T-helper 2 cell treated with Interferon-gamma antibody and Interleukin-4, amounts not matched to agents 5 μg/mL and 100 μg/mL, for 36 hours (primary cell): ENCODE results near the gene GMPPB.
A peak's percentile ranks its signal among the peaks of the same experiment; 100 is the strongest.

Source experiments
- DNase-seq: peaks from one replicate; pipeline ENCODE4 v3.0.0; 2021; ENCODE audit warnings: low spot score
- H3K27ac Mint-ChIP-seq: one replicate; pipeline ENCODE4 v1.8.0; 2021; ENCODE audit warnings: mild to moderate bottlenecking, mixed read lengths
- H3K27me3 Mint-ChIP-seq: one replicate; pipeline ENCODE4 v1.8.0; 2021; ENCODE audit warnings: low read depth, mixed read lengths
- H3K36me3 Mint-ChIP-seq: one replicate; pipeline ENCODE4 v1.8.0; 2021; ENCODE audit warnings: low read depth, mixed read lengths
- H3K4me1 Mint-ChIP-seq: one replicate; pipeline ENCODE4 v1.8.0; 2021; ENCODE audit warnings: low read depth, mixed read lengths
- H3K4me3 Mint-ChIP-seq: one replicate; pipeline ENCODE4 v1.8.0; 2022; ENCODE audit warnings: mild to moderate bottlenecking, moderate library complexity, mixed read lengths
- H3K9me3 Mint-ChIP-seq: one replicate; pipeline ENCODE4 v1.8.0; 2021; ENCODE audit warnings: mixed read lengths

GMPPB gene

GRCh38 chr3:49722896-49723295 lies 855 bp downstream of the GMPPB start:
- Mint-ChIP-seq H3K4me1 (peaks cover 32% of the 10 kb centered on the region), H3K4me3 (peak overlapping the region; percentile 98), H3K9me3 (no peaks in the 10 kb centered on the region), H3K27ac (peak overlapping the region; percentile 98), H3K36me3 (peaks cover 33% of the 10 kb centered on the region), H3K27me3 (no peaks in the 10 kb centered on the region)
- DNase-seq, result no peak

- DNase-seq, result no peak
- Mint-ChIP-seq H3K36me3 (peaks cover 31% of the 10 kb centered on the region), H3K27me3 (no peaks in the 10 kb centered on the region), H3K4me1 (peaks cover 32% of the 10 kb centered on the region), H3K27ac (peak overlapping the region; percentile 98), H3K4me3 (peak overlapping the region; percentile 98), H3K9me3 (no peaks in the 10 kb centered on the region)
These were observed 1.6 kb downstream of the GMPPB start for GRCh38 chr3:49721896-49722781.

- Mint-ChIP-seq H3K36me3 (peaks cover 31% of the 10 kb centered on the region), H3K27me3 (no peaks in the 10 kb centered on the region), H3K4me3 (peak overlapping the region; percentile 21), H3K4me1 (peaks cover 32% of the 10 kb centered on the region), H3K9me3 (no peaks in the 10 kb centered on the region), H3K27ac (no peak overlapping the region)
- no peak for DNase-seq
These were observed 2.2 kb downstream of the GMPPB start for GRCh38 chr3:49721596-49721895.

- Mint-ChIP-seq H3K27ac (peak overlapping the region; percentile 12), H3K9me3 (no peaks in the 10 kb centered on the region), H3K4me1 (peaks cover 32% of the 10 kb centered on the region), H3K4me3 (no peak overlapping the region), H3K36me3 (peaks cover 31% of the 10 kb centered on the region), H3K27me3 (no peaks in the 10 kb centered on the region)
- no peak for DNase-seq
These were observed 2.7 kb downstream of the GMPPB start for GRCh38 chr3:49720855-49721595.

- H3K27ac Mint-ChIP-seq, result peak within 1 kb of the TSS; percentile 83
- peaks cover 27% of the 10 kb centered on the region for H3K4me1 Mint-ChIP-seq
- DNase-seq, result peak; percentile 91
- H3K4me3 Mint-ChIP-seq, result peak within 1 kb of the TSS; percentile 86
- H3K9me3 Mint-ChIP-seq, result no peaks in the 10 kb centered on the region
- H3K27me3 Mint-ChIP-seq, result no peaks in the 10 kb centered on the region
- H3K36me3 Mint-ChIP-seq, result peaks cover 37% of the 10 kb centered on the region
These were observed 4.4 kb downstream of the GMPPB start, which contains the start of gene AMIGO3 for GRCh38 chr3:49719214-49719884. AMIGO3 (minus strand) TSS chr3:49719684; CDS start chr3:49719465, 219 bp downstream.

- H3K27me3 Mint-ChIP-seq, result no peaks in the 10 kb centered on the region
- H3K4me3 Mint-ChIP-seq, result peak overlapping the region; percentile 86
- H3K27ac Mint-ChIP-seq, result peak overlapping the region; percentile 26
- DNase-seq, result no peak
- peaks cover 24% of the 10 kb centered on the region for H3K4me1 Mint-ChIP-seq
- no peaks in the 10 kb centered on the region for H3K9me3 Mint-ChIP-seq
- H3K36me3 Mint-ChIP-seq, result peaks cover 35% of the 10 kb centered on the region
These were observed 4.9 kb downstream of the GMPPB start for GRCh38 chr3:49718858-49719213.

GRCh38 chr3:49717959-49718857 lies 5.5 kb downstream of the GMPPB start:
- Mint-ChIP-seq H3K27ac (peak overlapping the region; percentile 26), H3K9me3 (no peaks in the 10 kb centered on the region), H3K4me3 (peak overlapping the region; percentile 86), H3K36me3 (peaks cover 34% of the 10 kb centered on the region), H3K27me3 (no peaks in the 10 kb centered on the region), H3K4me1 (peaks cover 24% of the 10 kb centered on the region)
- no peak for DNase-seq

GRCh38 chr3:49717211-49717958 lies 6.4 kb downstream of the GMPPB start:
- no peak overlapping the region for H3K4me3 Mint-ChIP-seq
- peaks cover 27% of the 10 kb centered on the region for H3K36me3 Mint-ChIP-seq
- H3K27me3 Mint-ChIP-seq, result no peaks in the 10 kb centered on the region
- DNase-seq, result no peak
- H3K4me1 Mint-ChIP-seq, result peaks cover 24% of the 10 kb centered on the region
- no peaks in the 10 kb centered on the region for H3K9me3 Mint-ChIP-seq
- no peak overlapping the region for H3K27ac Mint-ChIP-seq

GRCh38 chr3:49716691-49717210 lies 7.0 kb downstream of the GMPPB start:
- H3K27ac Mint-ChIP-seq, result no peak overlapping the region
- no peak overlapping the region for H3K4me3 Mint-ChIP-seq
- H3K27me3 Mint-ChIP-seq, result no peaks in the 10 kb centered on the region
- H3K4me1 Mint-ChIP-seq, result peaks cover 23% of the 10 kb centered on the region
- peaks cover 21% of the 10 kb centered on the region for H3K36me3 Mint-ChIP-seq
- H3K9me3 Mint-ChIP-seq, result no peaks in the 10 kb centered on the region
- no peak for DNase-seq

GRCh38 chr3:49716169-49716568 lies 7.6 kb downstream of the GMPPB start:
- Mint-ChIP-seq H3K27me3 (no peaks in the 10 kb centered on the region), H3K4me3 (no peak overlapping the region), H3K9me3 (no peaks in the 10 kb centered on the region), H3K27ac (no peak overlapping the region), H3K4me1 (peaks cover 26% of the 10 kb centered on the region), H3K36me3 (peaks cover 18% of the 10 kb centered on the region)
- DNase-seq, result no peak

GRCh38 chr3:49715611-49716121 lies 8.1 kb downstream of the GMPPB start:
- no peak for DNase-seq
- Mint-ChIP-seq H3K4me1 (peaks cover 27% of the 10 kb centered on the region), H3K4me3 (no peak overlapping the region), H3K9me3 (no peaks in the 10 kb centered on the region), H3K27me3 (no peaks in the 10 kb centered on the region), H3K27ac (no peak overlapping the region), H3K36me3 (peaks cover 13% of the 10 kb centered on the region)

GRCh38 chr3:49714728-49715550 lies 8.8 kb downstream of the GMPPB start:
- peaks cover 26% of the 10 kb centered on the region for H3K4me1 Mint-ChIP-seq
- peaks cover 12% of the 10 kb centered on the region for H3K36me3 Mint-ChIP-seq
- no peak overlapping the region for H3K4me3 Mint-ChIP-seq
- no peak for DNase-seq
- no peaks in the 10 kb centered on the region for H3K27me3 Mint-ChIP-seq
- H3K9me3 Mint-ChIP-seq, result no peaks in the 10 kb centered on the region
- no peak overlapping the region for H3K27ac Mint-ChIP-seq
